Measurements from ENCODE around the gene BGLAP.

Gene BGLAP

DNA sequence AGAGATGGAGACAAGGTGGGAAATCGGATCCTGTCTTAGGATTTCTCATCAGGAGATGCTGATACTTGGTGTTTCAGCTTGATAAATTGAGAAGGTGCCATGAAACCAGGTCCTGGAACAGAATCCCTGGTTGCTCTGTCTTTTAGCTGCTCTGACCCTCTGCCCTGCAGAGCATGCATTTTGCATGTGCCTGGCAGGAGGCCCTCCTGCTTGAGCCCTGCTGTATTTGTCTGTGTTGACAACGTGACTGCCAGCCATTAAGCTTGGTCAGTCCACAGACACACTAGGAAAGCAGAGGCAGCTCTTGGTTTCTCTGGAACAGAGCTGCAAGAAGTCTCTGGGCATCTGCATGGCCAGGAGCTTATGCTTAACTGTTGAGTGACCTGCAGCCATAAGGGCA is 45.5 kb upstream of the BGLAP start:
- Histone ChIP-seq H3K4me3 (no peak overlapping the region), H3K9me3 (no peaks in the 10 kb centered on the region), H3K27me3 (no peaks in the 10 kb centered on the region), H3K27ac (no peak overlapping the region), H3K36me3 (peaks cover 6 to 34% (median 21%) of the 10 kb centered on the region in 3 donors), H3K4me1 (peaks cover 0 to 32% (median 15%) of the 10 kb centered on the region in 4 donors)
- intact Hi-C loops (cut with DNase I; ENCODE audit: low total_unique reads), result no loop called here
- TF ChIP-seq, protein P1, sequence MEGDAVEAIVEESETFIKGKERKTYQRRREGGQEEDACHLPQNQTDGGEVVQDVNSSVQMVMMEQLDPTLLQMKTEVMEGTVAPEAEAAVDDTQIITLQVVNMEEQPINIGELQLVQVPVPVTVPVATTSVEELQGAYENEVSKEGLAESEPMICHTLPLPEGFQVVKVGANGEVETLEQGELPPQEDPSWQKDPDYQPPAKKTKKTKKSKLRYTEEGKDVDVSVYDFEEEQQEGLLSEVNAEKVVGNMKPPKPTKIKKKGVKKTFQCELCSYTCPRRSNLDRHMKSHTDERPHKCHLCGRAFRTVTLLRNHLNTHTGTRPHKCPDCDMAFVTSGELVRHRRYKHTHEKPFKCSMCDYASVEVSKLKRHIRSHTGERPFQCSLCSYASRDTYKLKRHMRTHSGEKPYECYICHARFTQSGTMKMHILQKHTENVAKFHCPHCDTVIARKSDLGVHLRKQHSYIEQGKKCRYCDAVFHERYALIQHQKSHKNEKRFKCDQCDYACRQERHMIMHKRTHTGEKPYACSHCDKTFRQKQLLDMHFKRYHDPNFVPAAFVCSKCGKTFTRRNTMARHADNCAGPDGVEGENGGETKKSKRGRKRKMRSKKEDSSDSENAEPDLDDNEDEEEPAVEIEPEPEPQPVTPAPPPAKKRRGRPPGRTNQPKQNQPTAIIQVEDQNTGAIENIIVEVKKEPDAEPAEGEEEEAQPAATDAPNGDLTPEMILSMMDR (IDR thresholded peaks at IDR 0.05), result no peak
- DNase-seq, result no peak

DNA sequence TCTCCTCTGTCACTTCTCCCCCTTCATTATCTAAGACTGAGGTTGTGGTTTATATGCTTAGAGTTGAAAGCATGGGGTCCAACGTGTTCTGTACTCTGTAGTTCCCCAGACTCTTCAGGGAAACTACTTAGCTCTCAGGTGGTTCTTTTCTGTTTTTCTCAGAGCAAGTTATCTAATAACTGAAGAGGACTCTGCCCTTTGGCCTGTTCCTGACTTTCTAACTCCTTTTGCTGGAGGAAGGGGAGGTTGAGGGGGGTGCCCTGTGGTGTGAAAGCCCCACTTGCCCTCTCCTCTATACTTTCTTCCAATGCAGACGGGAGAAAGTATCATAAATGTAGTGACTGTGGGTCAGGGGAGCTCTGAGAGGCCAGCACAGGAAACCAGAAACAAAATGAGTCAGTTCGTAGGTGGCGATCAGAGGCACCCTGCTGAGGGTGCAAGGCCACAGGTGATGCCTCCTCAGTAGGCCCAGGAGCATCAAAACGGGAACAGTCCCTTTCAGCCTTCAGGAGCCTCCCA is 43.1 kb upstream of the BGLAP start:
- Histone ChIP-seq H3K36me3 (peaks cover 6 to 55% (median 21%) of the 10 kb centered on the region in 3 donors), H3K4me3 (no peak overlapping the region), H3K27ac (no peak overlapping the region), H3K27me3 (no peaks in the 10 kb centered on the region), H3K4me1 (peaks cover 0 to 32% (median 14%) of the 10 kb centered on the region in 4 donors), H3K9me3 (no peaks in the 10 kb centered on the region)
- TF ChIP-seq, protein P1 (IDR thresholded peaks at IDR 0.05), result no peak
- intact Hi-C loops (cut with DNase I; ENCODE audit: low total_unique reads), result no loop called here
- peak in 1 of 2 donors; percentile 20 for DNase-seq

DNA sequence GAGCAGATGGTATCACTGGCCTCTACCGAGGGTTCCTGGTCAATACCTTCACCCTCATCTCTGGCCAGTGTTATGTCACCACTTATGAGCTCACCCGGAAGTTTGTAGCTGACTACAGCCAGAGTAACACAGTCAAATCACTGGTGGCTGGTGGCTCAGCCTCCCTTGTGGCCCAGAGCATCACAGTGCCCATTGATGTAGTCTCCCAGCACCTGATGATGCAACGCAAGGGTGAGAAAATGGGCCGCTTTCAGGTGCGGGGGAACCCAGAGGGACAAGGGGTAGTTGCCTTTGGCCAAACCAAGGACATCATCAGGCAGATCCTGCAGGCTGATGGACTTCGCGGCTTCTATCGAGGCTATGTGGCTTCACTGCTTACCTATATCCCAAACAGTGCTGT is 41.9 kb upstream of the BGLAP start:
- peaks cover 6 to 65% (median 21%) of the 10 kb centered on the region in 3 donors for H3K36me3 ChIP-seq
- H3K9me3 ChIP-seq, result no peaks in the 10 kb centered on the region
- DNase-seq, result peak in 1 of 2 donors; percentile 46
- TF ChIP-seq, protein P1 (IDR thresholded peaks at IDR 0.05), result no peak
- H3K27me3 ChIP-seq, result no peaks in the 10 kb centered on the region
- H3K4me3 ChIP-seq, result no peak overlapping the region
- peaks cover 0 to 24% (median 8%) of the 10 kb centered on the region in 4 donors for H3K4me1 ChIP-seq
- intact Hi-C loops (cut with DNase I; ENCODE audit: low total_unique reads), result no loop called here
- no peak overlapping the region for H3K27ac ChIP-seq

DNA sequence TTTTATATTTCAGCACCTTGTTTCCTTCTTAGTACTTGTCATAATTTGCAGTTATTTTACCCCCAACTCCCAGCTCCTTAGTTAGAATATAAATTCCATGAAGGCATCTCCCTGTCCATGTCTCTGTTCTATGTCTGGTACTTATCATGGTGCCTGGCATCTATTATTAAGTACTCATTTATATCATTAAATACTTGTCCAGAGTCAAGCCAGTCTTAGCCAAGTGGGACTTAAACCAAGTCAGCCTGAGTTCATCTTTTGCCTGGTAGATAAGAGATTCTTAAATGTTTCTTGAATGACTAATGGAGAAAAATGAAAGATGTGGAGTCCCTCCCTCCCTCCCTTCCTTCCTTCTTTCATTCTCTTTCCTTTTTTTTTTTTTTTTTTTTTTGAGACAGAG is 38.7 kb upstream of the BGLAP start:
- Histone ChIP-seq H3K27ac (no peak overlapping the region), H3K4me1 (peaks cover 0 to 4% (median 2%) of the 10 kb centered on the region in 4 donors), H3K4me3 (no peak overlapping the region), H3K9me3 (no peaks in the 10 kb centered on the region), H3K27me3 (no peaks in the 10 kb centered on the region), H3K36me3 (peaks cover 11 to 82% (median 24%) of the 10 kb centered on the region in 3 donors)
- TF ChIP-seq, protein P1 (IDR thresholded peaks at IDR 0.05), result no peak
- intact Hi-C loops (cut with DNase I; ENCODE audit: low total_unique reads), result no loop called here
- no peak for DNase-seq

DNA sequence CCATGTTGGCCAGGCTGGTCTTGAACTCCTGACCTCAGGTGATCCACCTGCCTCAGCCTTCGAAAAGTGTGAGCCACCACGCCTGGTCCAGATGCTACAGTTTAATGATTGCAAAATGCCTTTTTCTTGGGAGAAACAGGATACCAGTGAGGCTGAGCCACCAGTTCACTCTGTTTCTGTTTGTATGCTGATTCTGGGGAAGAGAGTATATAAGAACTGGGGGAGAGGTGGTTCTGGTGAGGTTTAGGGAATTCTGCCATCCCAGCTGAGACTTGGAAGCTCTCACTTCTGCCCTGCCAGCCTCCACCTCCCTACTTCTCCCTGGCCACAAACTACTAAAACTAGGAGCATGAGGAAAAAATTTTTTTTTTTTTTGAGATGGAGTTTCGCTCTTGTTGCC is 37.3 kb upstream of the BGLAP start:
- Histone ChIP-seq H3K4me3 (no peak overlapping the region), H3K36me3 (peaks cover 18 to 92% (median 23%) of the 10 kb centered on the region in 3 donors), H3K9me3 (no peaks in the 10 kb centered on the region), H3K4me1 (peaks cover 0 to 4% (median 2%) of the 10 kb centered on the region in 4 donors), H3K27ac (no peak overlapping the region), H3K27me3 (no peaks in the 10 kb centered on the region)
- DNase-seq, result no peak
- intact Hi-C loops (cut with DNase I; ENCODE audit: low total_unique reads), result no loop called here
- TF ChIP-seq, protein P1 (IDR thresholded peaks at IDR 0.05), result no peak
